Stimulated activated CD4-positive, alpha-beta T cell treated with anti-CD3 and anti-CD28 coated beads, Interleukin-15, amount 100 ng/mL, for 48 hours (primary cell): ENCODE results near the gene GMEB1.
"Not testable (repeated sequence)": the region's sequence is repeated elsewhere in the genome, so short reads cannot be mapped to it uniquely, and the experiment has no call there.

Experiments used
- DNase-seq, 2 donors: peaks; one replicate each; pipeline ENCODE4 v3.0.0-alpha.2; 2020; ENCODE audit warnings: low read depth in 2 of 2

Gene GMEB1

GRCh38 chr1:28668191-28668955 lies at the start of gene GMEB1:
GMEB1 (plus strand) TSS chr1:28668784; CDS start chr1:28683613, 14,829 bp downstream.
- DNase-seq = peak; percentile 77 to 85

DNA sequence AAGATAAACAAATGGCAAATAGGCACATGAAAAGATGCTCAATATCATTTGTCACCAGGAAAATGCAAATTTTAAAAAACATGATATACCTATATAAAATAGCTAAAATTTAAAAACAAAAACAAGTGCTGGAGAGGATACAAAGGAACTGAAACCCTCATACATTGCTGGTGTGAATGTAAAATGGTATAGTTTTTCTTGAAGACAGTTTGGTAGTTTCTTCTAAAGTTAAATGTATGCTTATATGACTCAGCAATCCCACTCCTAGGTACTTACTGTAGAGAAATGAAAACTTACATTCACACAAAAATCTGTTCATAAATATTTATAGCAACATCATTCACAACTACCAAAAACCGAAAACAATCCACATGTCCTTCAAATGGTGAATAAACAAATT lies 36.9 kb upstream of the GMEB1 start:
- no peak for DNase-seq

DNA sequence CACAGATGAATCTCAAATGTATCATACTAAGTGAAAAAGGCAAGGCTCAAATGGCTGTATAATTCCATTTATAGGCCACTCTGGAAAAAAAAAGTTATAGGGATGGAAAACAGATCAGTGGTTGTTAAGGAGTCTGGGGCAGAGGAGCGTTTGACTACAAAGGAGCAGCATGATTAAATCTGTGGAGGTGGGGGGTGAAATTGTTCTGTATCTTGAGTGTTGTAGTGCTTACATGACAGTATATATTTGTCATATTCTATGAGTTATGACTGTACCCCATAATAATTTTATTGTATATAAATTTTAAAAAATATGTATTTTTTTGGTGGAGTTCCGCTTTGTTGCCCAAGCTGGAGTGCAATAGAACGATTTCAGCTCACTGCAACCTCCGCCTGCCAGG lies 36.0 kb upstream of the GMEB1 start:
- no peak for DNase-seq

- no peak for DNase-seq
Measured at GRCh38 chr1:28640766-28641165, 27.8 kb upstream of the GMEB1 start.

DNA sequence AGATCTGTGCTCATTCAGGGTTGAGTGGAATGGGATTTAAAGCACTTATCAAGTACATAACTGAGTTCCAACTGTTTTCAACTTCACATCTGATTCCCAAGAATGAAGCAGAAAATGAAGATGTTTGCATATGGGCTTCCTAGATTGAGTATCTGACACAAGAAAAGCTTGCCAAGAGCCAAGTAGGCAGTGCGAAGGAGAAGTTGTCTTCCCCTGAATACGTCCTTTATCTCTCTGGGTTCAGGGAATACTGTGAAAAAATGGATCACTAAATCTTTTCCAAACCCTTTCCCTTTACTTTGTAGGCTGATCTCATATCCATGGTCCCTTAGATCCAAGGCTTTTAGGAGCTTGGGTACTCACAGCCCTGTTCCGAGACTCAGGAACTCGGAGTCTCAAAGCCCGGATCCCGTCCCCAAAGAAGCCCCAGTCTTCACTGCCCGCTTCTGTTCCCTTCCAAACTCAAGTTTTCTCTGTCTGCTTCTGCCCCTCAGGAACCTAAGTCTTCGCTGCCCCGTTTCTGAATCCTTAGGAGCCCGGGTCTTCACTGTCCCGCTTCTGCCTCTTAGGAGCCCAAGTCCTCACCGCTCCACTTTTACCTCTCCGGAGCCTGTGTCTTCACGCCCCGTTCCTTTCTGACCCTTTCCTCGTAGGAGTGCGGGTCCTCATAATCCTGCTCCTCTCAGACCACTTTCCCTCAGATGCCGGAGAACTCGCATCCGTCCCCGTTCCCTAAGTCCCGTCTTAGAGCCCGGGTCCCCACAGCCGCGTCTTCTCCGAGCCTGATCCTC lies 26.3 kb upstream of the GMEB1 start:
- DNase-seq = no peak

DNA sequence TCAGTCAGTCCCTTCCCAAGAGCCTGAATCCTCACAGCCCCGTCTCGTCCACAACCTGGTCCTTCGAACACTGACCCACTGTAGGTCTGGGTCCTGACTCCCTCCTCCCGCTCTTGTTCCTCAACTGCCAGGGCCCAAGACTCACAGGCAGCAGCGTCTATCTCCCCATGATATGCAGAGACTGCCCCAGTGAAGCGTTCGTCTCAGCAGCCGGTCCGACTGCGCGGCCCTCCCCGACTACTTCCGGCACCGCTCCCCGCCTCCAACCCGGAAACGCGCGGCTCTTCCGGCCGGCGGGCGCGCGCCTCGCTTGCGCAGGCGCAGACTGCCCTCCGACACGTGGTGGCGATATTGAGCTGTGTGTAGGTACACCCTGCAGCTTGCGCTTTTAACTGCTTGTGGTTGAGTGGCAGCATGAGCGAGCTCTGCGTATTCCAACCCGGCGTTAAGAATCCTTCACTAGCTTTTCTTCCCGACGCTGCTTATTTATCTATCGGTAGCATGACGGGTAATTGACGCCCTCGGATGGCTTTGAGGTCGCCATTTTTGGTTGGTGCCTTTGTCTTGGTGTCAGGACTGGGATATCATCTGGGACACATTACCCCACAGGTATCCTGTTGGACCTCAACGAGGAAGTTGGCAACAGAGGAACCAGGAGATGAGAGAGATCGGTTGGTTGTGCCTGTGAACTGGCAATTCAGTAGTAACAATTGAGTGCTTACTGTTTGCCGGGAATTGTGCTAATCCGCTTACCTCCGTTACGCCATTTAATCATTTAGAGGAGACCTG lies 25.5 kb upstream of the GMEB1 start, which contains the start of gene TAF12:
TSS of gene TAF12 (minus strand) at position 221 of the 789 bp plus-strand sequence. CDS start 20,986 bp downstream, outside the sequence.
- DNase-seq = peak; percentile 83 to 86

- no peak for DNase-seq
Measured at GRCh38 chr1:28644494-28644893, 24.1 kb upstream of the GMEB1 start.

DNA sequence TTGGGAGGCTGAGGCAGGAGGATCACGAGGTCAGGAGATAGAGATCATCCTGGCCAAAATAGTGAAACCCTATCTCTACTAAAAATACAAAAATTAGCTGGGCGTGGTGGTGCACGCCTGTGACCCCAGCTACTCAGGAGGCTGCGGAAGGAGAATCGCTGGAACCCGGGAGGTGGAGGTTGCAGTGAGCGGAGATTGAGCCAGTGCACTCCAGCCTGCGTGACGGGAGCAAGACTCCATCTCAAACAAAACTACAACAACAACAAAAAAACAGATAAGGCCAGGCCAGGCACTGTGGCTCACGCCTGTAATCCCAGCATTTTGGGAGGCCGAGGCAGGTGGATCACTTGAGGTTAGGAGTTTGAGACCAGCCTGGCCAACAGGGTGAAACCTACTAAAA lies 23.2 kb upstream of the GMEB1 start:
- not testable (repeated sequence) for DNase-seq

GRCh38 chr1:28646040-28646439 lies 22.5 kb upstream of the GMEB1 start:
- no peak for DNase-seq

GRCh38 chr1:28648008-28648473 lies 20.5 kb upstream of the GMEB1 start:
- peak; percentile 81 to 86 for DNase-seq

DNA sequence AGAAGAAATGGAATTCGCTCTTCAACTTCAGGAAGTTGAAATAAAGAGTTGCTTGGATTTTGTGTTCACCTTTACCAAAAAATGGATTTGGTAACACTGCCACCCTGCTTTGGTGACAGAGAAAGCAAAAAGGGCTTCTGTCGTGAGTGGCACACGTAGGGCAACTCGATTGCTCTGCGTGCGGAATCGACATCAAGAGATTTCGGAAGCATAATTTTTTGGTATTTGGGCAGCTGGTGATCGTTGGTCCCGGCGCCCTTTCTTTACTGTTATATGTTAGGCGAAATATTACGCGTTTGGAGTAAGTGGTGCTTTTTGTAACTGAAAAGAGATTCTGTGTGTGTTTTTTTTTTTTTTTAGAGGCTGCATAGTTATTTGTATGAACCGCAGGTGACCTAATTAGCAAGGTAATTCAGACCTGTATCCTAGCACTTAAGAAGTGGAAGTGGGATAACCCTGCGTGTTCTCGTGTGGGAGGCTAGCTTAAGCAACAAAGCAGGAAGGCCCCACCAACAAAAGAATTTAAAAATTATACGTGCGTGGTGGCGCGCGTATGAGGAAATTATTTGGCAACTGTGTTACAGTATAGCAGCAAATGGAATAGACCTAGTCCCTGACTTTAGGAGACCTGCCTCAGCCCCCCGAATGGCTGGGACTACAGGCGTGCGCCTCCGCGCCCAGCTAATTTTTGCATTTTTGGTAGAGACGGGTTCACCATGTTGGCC lies 19.9 kb upstream of the GMEB1 start, which contains the start of gene RNU11:
TSS of gene RNU11 (plus strand) at position 127 of the 725 bp plus-strand sequence.
- peak; percentile 80 to 87 for DNase-seq

DNA sequence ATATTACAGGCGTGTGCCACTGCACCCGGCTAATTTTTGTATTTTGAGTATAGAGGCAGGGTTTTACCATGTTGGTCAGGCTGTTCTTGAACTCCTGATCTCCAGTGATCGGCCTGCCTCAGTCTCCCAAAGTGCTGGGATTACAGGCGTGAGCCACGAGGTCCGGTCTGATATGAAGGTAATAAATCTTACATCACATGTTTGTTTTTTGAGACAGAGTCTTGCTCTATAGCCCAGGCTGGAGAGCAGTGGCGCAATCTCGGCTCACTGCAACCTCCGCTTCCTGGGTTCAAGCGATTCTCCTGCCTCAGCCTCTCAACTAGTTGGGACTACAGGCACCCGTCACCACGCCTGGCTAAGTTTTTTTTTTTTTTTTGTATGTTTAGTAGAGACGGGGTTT lies 15.5 kb upstream of the GMEB1 start:
- not testable (repeated sequence) for DNase-seq

DNA sequence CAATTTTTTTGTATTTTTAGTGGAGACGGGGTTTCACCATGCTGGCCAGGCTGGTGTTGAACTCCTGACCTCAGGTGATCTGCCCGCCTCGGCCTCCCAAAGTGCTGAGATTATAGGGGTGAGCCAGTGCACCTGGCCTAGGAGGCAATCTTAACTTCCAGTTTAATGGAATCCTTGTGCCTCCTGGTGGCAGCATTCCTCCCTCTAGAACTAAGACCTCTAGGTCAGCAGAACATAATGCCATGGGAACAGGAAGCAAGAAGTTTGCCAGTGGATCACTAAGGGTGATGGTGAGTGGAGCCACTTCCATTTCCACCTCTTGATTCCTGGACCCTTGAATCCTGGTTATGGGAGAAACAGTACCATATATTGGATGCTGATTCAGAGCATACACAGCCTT lies 14.7 kb upstream of the GMEB1 start:
- not testable (repeated sequence) for DNase-seq

DNA sequence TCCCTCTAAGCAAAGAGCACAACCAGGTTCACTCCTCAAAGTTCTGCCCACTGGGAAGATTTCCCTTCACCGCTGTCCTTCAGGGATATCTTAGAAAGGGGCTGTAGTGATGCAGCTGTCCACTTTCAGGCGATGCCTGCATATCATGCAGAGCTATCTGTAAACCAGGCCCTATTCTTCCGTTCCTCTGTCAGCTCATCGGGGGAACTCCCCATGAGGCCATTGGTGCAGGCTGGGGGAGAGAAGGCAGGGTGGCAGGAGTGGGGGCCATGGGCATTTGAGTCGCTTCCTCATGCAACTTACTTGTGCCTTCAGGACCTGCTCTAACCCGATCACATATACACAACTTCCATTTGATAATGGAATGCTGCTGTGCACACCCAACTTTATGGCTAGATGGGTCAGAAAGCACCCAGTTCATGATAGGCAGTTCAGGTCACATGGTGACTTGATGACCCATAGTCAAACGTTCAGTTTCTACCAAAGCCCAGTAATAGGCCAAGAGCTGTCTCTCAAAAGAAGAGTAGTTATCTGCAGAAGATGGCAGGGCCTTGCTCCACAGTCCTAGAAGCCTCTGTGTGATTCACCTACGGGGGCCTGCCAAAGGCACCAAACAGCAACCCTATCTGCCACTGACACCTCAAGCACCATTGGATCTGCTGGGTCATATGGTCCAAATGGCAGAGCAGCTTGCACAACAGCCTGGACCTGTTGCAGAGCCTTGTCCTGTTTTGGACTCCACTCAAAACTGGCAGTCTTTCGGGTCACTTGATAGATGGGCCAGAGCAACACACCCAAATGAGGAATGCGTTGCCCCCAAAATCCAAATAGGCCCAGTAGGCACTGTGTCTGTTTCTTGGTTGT lies 12.9 kb upstream of the GMEB1 start:
- not testable (repeated sequence) for DNase-seq

DNA sequence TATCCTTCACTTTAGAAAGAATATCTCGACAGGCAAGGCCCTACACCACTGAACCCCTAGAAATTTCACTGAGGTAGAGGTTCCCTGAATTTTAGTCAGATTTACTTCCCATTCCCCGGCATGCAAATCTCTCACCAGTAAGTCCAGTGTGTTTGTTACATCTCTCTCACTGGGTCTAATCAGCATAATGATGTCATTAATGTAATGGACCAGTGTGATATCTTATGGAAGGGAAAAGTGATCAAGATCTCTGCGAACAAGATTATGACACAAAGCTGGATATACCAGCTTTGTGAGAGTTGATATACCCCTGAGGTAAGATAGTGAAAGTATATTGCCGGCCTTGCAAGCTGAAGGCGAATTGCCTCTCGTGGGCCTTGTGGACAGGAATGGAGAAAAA lies 12.2 kb upstream of the GMEB1 start:
- no peak for DNase-seq

DNA sequence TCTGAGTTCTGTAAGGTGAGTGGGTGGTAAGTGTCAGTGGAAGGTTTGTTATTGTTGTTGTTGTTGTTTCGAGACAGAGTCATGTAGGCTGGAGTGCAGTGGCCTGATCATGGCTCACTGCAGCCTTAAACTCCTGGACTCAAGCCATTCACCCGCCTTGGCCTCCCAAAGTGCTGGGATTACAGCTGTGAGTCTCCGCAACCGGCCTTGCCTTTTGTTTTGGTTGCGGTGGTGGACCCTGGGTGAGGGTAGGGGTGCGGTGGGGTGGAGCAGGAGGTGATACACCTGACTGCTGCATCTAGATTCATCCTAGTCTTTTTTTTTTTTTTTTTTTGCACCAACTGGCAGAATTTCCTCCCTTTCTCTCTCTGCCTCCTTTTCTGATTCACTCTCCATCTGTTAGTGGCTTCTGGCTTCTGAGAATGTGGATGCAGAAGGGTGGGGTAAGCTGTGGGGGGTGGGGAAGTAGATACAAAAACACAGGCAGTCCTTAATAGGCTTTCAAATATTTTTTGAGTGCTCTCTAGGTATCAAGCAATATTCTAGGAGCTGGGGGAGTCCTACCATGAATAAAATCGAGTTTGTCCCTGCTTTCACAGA lies 4.6 kb upstream of the GMEB1 start:
- no peak for DNase-seq

- DNase-seq = no peak
Measured at GRCh38 chr1:28666806-28667205, 1.8 kb upstream of the GMEB1 start.

GRCh38 chr1:28668956-28669723 lies 556 bp downstream of the GMEB1 start:
- peak; percentile 14 to 29 for DNase-seq

- no peak for DNase-seq
Measured at GRCh38 chr1:28671254-28671780, 2.7 kb downstream of the GMEB1 start.
